NCI-H774 (cell line): ENCODE measurements around the gene POC1A.

Source experiments
- DNase-seq: peaks from one replicate; lab custom pipeline; 2025; lab: John Stamatoyannopoulos, UW

POC1A gene

GRCh38 chr3:52067046-52067445 lies 87.2 kb downstream of the POC1A start:
- DNase-seq = no peak

GRCh38 chr3:52065264-52065756 lies 88.9 kb downstream of the POC1A start:
- no peak for DNase-seq

DNA sequence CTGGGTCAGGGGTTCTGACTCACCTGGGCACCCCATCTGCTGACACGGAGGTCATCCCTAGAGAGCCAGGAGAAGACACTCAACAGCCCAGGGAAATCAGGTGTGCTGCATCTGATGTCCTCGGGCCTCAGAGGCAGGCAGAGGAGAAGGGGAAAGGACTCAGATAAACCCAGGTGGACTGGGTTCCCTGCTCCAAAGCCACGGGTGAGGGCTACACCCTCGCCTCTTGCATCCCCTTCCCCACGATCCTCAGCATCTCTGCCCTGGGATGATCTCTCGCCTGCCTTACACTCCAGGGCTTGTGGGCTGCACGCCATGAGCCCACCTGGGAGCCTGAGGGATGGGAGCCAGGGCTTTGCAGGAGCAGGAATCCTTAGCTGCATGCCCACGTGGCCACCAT lies 89.7 kb downstream of the POC1A start:
- no peak for DNase-seq

DNA sequence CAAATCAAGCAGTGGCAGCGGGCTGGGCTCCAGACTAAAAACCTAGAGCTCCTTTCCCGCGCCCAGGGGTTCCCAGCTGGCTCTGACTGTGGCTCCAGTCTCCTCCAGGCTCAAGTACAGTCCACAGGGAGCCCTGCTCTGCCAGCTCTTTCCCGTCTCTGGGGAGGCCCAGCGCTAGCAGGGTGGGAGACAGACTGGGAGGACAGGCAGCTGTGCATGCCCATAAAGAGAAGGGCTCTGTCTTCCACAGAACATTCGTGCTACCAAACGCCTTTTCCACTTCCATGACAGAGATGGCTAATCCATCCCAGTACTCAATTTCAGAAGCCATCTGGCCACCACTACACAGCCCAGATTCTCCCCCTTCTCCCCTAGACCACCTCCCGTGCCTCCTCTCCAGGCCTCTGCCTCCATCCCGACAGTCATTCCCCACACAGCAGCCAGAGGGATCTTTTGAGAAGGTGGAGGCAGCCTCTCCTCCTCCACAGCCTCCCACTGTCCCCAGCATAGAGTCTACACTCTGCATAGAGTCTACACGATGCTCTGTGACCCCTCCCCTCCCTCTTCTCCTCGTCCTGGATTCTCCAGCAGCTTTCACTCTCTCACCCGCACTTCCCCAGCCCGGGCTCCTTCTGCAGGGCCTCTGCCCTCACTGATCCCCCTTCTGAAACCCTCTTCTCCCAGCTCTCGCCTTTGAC lies 91.0 kb downstream of the POC1A start:
- no peak for DNase-seq

DNA sequence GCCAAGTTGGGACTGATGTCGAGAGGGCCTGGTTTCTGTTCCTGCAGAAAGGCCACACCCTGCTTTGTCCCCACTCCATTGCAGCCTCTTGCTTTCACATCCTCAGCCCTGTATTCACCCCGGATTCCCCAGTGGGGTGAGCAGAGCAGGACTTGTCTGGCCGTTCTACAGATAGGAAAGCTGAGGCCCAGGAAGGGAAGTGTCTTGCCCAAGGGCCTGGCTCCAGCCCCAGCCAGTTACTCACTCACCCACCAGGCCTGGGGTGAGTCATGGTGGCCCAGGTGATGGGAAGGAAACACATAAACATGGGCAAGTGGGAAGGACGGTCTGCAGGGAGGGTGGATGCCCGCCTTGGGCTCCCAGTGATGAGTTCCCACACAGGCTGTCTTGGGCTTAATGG lies 91.7 kb downstream of the POC1A start:
- DNase-seq = no peak

GRCh38 chr3:52061121-52061910 lies 92.9 kb downstream of the POC1A start:
- no peak for DNase-seq

- no peak for DNase-seq
These were observed 94.4 kb downstream of the POC1A start for GRCh38 chr3:52059781-52060180.

DNA sequence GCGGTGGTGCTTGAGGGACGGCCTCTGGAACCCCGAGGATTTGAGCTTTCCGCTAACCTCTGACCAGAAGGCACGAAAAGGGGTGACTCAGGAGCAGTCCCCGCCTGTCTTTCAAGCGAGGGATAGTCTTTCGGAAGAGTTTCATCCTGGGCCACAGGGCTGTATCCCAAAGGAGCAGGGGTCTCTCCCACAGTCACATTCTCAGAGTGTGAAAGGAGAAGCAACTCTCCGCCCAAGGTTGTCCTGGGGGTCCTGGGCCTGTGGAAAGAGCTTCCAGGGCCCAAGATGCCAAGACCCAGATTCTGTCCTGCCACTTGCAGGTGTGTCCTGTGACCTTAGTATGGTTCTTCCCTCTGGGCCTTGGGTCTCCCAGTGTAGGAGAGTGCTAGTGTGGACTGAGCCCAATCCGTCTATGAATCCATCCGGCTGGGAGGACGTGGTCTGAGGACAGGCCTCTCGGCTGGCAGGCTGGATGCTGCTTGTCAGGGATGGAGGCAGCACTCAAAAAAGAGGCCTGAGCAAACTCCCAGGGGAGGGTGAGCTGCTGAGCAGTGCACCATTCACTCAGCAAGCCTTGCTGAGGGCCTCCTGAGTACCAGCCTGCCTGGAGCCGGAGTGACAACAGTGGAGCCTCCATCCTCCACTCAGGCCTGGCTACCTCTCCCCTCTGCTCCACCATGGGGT lies 96.3 kb downstream of the POC1A start:
- no peak for DNase-seq

DNA sequence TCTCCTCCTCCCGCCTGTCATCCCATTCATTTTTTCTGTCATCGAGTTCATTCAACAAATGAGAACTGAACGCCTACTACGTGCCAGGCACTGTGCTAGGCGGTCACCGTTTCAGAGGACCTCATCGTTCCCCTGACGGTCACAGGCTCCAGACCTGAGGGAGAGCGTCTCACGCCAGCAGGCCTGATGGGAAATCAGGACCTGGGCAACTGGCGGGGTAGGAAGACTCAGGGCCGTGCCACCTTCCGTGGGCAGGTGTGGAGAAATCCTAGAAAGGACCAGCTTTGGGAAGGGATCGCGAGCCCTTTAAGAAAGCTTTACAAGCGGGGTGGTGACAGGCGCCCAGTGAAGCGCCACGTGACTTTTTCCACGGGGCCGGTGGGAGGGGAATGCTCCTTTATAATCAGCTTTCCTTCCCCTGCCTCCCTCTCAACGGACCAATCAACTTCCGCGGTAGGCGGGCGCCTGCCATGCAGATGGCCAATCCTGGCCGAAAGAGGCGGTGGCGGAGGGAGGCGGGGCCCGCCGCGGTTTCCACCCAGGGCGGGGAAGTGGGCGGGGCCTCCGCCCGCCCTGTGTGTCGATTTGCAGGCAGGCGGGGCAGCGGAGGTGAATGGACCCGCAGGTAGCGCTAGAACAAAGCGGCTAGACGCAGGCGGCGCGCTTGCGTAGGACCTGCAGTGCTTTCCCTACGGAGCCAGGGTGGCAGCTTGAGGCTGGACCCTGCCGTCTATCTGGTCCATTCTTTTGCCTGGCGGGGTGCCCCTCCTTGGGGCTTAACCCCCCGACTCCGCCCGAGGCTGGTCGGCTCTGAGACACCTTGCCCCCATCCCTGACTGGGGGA lies 97.0 kb downstream of the POC1A start:
- peak; percentile 92 for DNase-seq

- peak; percentile 25 for DNase-seq
These were observed 97.7 kb downstream of the POC1A start, which contains the start of gene DUSP7 for GRCh38 chr3:52056521-52056967. Gene DUSP7, minus strand, starts transcription at chr3:52056571. Its CDS starts 205 bp downstream, at chr3:52056366.

GRCh38 chr3:52055537-52056351 lies 98.5 kb downstream of the POC1A start:
- DNase-seq = no peak

GRCh38 chr3:52054661-52055511 lies 99.3 kb downstream of the POC1A start:
- no peak for DNase-seq

DNA sequence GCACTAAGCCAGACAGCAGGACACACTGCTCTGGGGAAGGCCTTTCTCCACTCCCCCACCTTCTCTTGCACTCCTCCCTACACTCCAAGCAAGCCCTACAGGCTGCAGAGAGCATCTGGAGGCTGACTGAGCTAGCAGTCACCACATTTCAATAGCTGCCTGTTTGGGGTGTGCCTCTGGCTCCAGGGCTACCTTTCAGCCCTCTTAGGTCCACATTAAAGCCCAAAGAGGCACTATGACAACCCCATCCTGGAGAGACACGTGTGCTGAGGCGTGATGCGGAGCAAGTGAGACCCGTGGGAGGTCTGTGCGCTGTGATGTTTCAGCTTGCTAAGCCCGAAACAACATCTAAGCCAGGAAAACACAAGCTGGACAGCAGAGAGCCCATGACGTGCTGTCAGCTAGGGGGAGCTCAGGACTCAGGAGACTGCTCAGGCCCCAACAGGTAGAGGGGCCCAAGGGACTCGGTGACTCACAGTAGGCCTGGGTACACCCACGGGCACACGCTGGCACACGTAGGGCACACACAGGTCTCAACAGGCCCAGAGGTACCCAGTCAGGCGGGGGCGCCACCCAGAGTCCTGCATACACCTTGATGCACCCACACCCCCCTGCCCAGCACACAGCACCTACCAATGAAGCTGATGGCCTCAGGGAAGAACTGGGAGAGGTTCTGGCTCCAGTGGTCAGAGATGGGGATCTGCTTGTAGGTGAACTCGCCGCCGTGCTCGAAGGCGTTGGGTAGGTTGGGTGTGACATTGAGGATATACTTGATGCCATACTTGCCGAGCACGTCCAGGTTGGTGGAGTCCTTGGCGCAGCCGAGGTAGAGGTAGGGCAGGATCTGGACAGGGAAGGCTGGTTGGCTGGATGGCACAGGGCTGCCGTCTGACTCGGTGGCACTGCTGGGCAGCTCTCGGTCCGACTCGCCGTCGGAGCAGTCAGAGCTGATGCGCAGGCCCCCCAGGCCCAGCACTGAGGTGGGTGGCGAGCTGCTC lies 100.6 kb downstream of the POC1A start:
- DNase-seq = no peak

- no peak for DNase-seq
These were observed 101.4 kb downstream of the POC1A start for GRCh38 chr3:52052831-52053306.

- no peak for DNase-seq
These were observed 102.8 kb downstream of the POC1A start for GRCh38 chr3:52051444-52051843.

DNA sequence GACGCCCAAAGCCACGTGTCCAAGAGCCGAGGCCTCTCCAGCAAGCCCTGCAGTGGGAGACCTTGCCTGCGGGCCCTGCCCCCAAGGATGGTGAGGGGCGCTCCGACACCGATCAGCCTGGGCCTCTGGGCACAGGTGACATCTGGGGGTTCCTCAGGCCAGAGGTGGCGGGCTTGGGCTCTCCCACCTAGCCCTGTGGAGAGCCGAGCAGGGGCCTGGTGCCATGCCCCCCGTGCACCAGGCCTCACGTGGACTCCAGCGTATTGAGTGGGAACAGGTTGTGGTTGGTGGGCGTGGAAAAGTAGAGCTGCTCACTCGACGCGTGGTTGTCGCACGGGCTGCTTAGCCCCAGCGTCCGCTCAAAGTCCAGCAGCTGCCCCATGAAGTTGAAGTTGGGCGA lies 103.7 kb downstream of the POC1A start:
- DNase-seq = no peak

DNA sequence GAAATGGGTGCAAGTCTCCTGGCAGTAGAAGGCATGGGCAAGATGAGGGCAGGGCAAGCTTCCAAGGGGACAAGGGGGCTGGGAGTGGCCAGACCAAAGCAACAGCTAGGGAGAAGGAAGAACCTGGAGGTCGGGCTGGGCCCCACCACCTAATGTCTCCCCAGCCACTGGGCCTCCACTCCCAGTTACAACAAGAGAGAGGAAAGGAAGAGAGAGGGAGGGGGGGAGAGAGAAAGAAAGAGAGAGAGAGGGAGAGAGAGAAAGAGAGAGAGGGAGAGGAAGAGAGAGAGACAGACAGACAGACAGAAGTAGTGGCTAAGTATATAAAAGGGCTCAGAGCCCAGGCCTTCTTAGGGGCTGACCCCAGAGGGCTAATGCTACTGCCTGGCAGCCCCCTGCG lies 104.7 kb downstream of the POC1A start:
- DNase-seq = no peak

- no peak for DNase-seq
These were observed 106.8 kb downstream of the POC1A start for GRCh38 chr3:52047295-52047960.
